NOMO-1 treated with DMSO at 0.1 percent for 48 hours (cell line): ENCODE measurements around the gene GALNT1.

Source experiments
- DNase-seq: peaks from one replicate; lab custom pipeline; 2025; ENCODE audit not compliant: unreplicated experiment; lab: John Stamatoyannopoulos, UW

The GALNT1 gene

DNA sequence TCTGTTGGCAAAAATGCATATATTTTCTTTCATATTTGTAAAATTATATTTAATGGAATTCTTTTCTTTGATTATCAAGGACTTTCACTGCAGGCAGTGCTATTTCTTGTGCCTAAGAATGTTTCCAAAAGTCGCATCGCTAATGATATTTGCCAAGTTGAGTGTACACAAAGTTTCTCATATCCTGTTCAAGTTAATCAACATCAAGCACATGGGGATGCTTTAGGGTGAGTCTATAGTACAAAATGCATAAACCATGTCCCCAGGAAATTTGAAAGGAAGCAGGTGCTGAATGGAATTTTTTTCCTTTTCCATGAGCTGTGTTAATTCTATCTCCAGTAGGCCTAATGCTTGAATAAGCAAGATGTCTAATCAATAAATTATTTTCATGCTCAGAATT is 129.7 kb downstream of the GALNT1 start:
- DNase-seq: no peak

DNA sequence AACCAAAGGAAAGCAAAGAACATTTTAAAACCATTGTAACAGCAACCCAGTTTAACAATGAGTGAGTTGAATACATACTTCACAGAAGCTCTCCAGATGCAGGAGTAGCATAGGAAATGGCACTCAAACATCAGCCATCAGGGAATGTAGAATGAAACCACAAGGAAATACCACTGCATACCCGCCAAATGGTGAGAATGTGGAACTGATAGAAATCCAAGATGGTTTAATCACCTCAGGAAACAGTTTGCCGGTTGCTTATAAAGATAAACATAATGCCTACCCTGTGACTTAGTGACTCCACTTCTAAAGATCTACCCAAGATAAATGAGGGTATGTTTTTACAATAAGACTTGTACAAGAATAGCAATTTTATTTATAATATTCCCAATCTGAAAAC is 132.0 kb downstream of the GALNT1 start:
- no peak for DNase-seq

DNA sequence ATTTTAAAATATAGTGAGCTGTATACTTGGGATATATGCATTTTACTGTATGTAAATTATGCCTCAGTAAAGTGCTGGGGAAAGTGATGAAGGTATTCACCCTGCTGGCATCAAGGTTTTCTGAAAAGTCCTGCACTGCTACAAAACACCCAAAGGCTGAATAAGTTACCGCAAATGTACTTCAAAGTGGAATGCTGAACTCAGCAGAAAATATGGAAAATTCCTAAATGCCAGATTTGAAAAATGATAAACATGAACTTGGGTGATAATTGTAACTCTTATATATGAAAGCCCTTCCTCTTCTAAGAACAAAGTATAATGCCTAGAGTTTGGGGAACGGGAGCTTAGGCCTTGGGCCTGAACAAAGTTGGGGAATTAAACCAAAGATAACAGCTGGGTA is 133.0 kb downstream of the GALNT1 start:
- DNase-seq: no peak

DNA sequence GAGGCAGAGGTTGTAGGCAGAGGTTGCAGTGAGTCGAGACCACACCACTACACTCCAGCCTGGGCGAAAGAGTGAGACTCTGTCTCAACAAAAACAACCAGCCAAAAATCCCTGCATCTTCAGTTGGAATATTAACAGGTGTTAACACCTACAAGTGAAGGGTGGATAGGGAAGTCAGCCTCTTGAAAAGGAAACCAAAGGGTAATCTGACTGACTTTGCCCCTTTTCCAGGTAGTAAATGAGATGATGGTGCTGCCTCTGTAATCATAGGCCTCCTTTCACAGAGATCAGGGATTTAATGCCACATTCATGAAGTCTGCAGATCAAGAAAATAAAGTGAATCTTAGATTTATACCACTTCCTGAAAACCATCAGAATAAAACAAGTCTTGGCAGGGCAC is 133.6 kb downstream of the GALNT1 start:
- DNase-seq: no peak

DNA sequence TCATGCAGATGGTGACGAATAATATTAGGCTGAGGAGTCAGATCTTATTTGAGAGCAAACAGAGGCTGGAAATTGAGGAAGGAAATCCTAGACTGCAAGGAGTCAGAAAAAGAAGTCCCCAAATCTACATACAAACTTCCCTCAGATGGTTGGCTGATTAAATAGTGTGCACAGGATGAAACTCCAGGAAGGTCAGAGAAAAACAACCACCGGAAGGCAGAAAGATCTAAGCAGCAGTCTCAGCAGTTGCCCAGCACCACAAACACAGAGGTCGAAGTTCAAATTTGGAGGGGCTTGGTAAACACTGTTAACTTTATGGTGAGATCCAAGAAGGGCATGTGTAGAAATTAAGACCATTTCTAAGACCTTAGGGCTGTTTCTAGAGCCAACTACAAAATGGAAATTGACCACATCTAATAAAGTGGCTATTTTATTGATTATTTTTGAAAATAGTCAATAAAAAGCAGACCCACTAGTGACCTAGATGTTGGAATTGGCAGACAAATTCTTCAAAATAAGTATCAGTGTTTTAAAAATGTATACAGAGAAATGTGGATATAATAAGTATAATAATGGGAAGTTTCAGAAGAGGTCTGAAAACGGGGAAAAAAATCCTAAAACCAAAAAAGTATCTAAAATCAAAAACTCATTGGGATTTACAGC is 134.8 kb downstream of the GALNT1 start:
- no peak for DNase-seq

- DNase-seq: peak; percentile 2
Measured at GRCh38 chr18:35717182-35717581, 135.6 kb downstream of the GALNT1 start.

GRCh38 chr18:35721431-35722081 is 140.0 kb downstream of the GALNT1 start:
- no peak for DNase-seq

DNA sequence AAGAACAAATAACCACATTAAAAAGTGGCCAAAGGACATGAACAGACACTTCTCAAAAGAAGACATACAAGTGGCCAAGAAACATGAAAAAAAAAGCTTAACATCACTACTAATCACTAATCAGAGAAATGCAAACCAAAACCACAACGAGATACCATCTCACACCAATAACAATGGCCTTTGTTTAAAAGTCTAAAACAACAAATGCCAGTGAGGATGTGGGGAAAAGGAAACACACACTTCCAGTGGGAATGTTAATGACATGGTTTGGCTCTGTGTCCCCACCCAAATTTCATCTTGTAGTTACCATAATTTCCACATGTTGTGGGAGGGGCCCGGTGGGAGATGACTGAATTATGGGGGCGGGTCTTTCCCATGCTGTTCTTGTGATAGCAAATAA is 147.1 kb downstream of the GALNT1 start:
- DNase-seq: no peak

DNA sequence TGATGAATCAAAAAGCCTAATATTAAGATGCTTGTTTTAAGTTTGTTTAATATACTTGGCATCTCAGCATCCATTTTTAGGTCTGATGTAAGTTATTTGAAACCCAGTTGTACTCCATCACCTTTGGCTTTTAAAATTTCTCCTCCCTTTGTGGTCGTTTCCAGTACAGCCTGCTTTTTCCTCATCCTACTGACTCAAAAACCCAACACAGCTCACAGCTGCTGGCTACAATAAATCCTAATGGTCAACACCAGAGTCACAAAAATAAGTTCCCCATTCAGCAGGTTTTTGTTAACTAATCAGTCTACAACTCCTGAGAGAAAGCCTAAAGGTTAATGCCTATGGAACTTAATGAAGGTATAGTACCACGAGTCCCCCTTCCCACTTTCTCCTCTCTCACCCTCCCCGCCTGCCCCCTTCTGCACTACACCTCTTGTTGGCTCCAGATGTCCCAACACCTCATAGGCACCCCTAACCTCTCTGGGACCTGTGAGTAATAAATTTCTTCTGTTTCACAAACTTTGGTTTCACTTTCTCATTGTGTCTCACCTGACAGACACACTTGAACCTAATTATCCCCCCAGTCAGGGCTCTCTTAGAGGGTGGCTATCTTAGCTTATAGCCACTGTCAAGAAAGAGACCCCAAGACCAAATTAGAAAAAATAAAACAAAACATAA is 148.6 kb downstream of the GALNT1 start:
- no peak for DNase-seq

- no peak for DNase-seq
Measured at GRCh38 chr18:35730691-35731370, 149.3 kb downstream of the GALNT1 start.

- no peak for DNase-seq
Measured at GRCh38 chr18:35731701-35732100, 150.2 kb downstream of the GALNT1 start.

GRCh38 chr18:35732162-35732561 is 150.6 kb downstream of the GALNT1 start:
- no peak for DNase-seq

GRCh38 chr18:35732636-35733035 is 151.1 kb downstream of the GALNT1 start:
- no peak for DNase-seq

DNA sequence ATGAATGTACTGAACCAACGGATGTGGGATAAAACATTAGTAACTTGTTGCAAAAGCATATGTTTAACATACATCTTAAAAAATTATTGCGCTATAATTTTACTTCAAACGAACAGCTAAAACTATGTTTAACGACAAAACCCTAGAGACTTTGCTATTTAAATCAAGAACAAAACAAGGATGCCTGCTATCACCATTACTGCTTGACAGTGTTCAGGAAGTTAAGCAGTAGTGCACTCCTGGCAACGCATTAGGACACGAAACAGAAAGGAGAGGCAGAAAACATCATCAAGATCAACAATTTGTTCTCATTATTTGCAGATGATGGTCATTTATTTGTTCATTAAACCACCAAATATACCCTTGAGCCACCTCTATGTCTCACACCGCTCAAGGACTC is 151.9 kb downstream of the GALNT1 start:
- no peak for DNase-seq

DNA sequence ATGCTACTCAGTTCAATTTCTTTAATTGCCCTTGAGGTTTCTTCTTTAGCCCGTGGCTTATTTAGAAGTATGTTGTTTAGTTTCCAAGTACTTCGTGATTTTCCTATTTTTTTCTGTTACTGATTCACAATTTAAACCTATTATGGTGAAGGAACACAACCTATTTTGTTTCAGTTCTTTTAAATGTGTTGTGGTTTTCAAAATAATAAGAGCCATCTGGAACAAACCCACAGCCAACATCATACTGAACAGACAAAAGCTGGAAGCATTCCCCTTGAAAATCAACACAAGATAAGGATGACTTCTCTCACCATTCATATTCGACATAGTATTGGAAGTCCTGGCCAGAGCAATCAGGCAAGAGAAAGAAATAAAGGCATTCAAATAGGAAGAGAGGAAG is 155.2 kb downstream of the GALNT1 start:
- DNase-seq: no peak

- DNase-seq: no peak
Measured at GRCh38 chr18:35739778-35740177, 158.2 kb downstream of the GALNT1 start.

DNA sequence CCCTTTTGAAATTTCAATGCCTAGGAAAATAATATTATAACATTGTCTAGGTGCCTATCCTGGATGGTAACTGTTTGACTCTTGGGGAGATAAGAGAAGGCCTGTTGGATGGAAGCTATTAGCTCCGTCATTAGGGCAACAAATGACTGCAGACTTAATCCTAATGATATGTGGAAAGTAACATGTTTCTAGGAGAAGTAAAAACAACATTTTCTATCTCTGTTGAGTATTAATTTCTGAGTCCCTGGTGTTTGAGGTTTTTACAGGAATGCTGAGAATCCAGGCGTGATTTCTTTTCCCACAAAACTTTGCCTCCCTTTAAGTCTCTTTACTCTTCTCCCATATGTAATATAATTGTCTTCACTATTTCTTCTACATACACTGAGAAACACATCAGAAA is 159.1 kb downstream of the GALNT1 start:
- no peak for DNase-seq

DNA sequence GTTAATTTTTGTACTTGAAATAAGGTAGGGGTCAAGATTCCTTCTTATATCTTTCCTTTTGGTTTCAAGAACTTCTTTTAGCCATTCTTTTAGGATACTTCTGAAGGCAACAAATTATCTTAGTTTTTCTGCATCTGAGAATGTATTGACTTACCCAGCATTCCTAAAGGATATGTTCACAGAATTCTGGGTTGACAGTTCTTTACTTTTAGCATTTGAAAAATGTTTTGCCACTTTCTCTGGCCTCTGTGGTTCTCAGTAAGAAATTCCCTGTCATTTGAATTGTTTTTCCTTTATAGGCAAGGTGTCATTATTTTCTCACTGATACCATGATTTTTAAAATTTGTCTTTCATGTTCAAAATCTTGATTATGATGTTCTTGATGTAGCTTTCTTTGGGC is 162.4 kb downstream of the GALNT1 start:
- DNase-seq: no peak

DNA sequence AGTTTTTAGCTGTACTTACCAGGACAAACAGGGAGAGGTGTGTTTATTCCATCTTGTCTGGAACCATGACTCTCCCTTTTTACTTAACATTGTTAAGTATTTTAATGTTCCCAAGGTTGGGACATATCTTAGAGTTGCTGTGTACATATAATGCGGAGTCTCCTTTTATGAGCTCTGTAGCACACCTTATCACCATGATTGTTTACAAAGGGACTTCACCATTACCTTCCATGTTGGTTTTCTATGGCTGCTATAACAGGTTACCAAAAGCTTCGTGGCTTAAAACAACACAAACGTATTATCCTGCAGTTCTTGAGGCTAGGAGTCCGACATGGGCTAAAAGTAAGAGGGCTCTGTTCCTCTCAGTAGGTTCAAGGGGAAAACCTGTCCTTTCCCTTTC is 164.3 kb downstream of the GALNT1 start:
- DNase-seq: no peak

DNA sequence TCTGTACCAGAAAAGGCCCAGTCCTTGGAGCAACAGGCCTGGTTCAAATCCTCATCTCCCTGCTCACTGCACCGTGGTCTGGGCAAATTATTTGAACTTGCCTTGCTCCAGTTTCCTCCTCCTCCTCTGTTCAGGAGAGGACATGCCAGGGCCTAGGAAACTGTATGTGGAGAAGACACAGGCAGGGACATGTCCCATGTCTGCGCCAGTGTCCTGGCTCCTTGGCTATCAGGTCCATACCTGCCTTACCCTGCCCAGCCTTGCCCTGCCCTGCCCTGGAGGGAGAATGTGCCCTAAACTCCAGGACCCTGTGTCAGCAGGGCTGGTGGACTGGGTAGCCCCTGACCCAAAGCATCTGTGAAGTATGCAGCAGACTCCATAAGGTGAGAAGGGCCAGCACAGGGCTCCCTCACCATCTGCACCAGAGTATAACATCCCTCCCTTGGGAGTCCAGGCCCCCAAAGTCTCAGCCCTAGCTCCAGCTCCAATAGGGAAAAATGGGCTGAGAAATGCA is 165.3 kb downstream of the GALNT1 start:
- no peak for DNase-seq

- DNase-seq: no peak
Measured at GRCh38 chr18:35747894-35748472, 166.4 kb downstream of the GALNT1 start.
